GM12878 (cell line): ENCODE measurements around the gene RNF166. TPM values are rescaled to one million over a fixed set of nuclear protein-coding genes. Genes with fewer than 3 reads are reported as not detected.

Experiments used
- BMI1 ChIP-seq: fragments of 450-650 bp; IDR thresholded peaks from 2 replicates; pipeline ENCODE4 v1.6.1; 2016; ENCODE audit warnings: mild to moderate bottlenecking, moderate library complexity, borderline replicate concordance
- E2F4 ChIP-seq: IDR thresholded peaks from 2 replicates; pipeline ENCODE4 v1.6.1; 2012; ENCODE audit warnings: low read depth, low read length, improper control_type of control experiment
- GATAD2B ChIP-seq: fragments of 450-650 bp; conservative IDR thresholded peaks from 2 replicates; pipeline ENCODE4 v1.6.1; 2017; ENCODE audit warnings: low read depth, mild to moderate bottlenecking, moderate library complexity
- IKZF1 ChIP-seq: fragments of 450-650 bp; conservative IDR thresholded peaks from 2 replicates; pipeline ENCODE4 v1.6.1; 2017; ENCODE audit warnings: antibody characterized with exemption, mild to moderate bottlenecking
- NFYB ChIP-seq: IDR thresholded peaks from 2 replicates; pipeline ENCODE4 v1.6.1; 2011; ENCODE audit warnings: low read depth, mild to moderate bottlenecking, low read length, improper control_type of control experiment, moderate library complexity; ENCODE audit not compliant: insufficient read depth
- NR2C1 ChIP-seq: fragments of 450-650 bp; IDR thresholded peaks from 2 replicates; pipeline ENCODE4 v1.6.1; 2017; ENCODE audit warnings: antibody characterized with exemption, mild to moderate bottlenecking, moderate library complexity
- PKNOX1 ChIP-seq: fragments of 450-650 bp; IDR thresholded peaks from 2 replicates; pipeline ENCODE4 v1.6.1; 2016; ENCODE audit warnings: mild to moderate bottlenecking
- RAD21 ChIP-seq: IDR thresholded peaks from 2 replicates; pipeline ENCODE4 v1.6.1; 2011; ENCODE audit warnings: mild to moderate bottlenecking, low read depth, low read length, moderate library complexity; ENCODE audit not compliant: insufficient read depth
- RB1 ChIP-seq: fragments of 450-650 bp; formaldehyde crosslinking; IDR thresholded peaks from 2 replicates; pipeline ENCODE4 v1.6.1; 2017; ENCODE audit warnings: mild to moderate bottlenecking, borderline replicate concordance
- SMAD5 ChIP-seq: IDR thresholded peaks from 2 replicates; pipeline ENCODE4 v1.6.1; 2016; ENCODE audit warnings: antibody characterized with exemption, low read depth
- STAT1 ChIP-seq: fragments of 450-650 bp; conservative IDR thresholded peaks from 2 replicates; pipeline ENCODE4 v1.6.1; 2014; ENCODE audit warnings: antibody characterized with exemption, mild to moderate bottlenecking
- ZNF24 ChIP-seq: fragments of 450-650 bp; IDR thresholded peaks from 2 replicates; pipeline ENCODE4 v1.6.1; 2017; ENCODE audit warnings: antibody characterized with exemption, mild to moderate bottlenecking
- polyA plus RNA-seq, 11 experiments: library from polyadenylated mRNA; depleted of rRNA in 4 of 11; unstranded in 6 of 11; stranded (reverse) in 5 of 11; fragments of >200 nt; fragmentation: Nextera tagmentation in 4 of 11; fragmentation: Illumina TruSeq in 1 of 11; extraction: Ambion mirVana in 4 of 11; extraction: Trizol in 1 of 11; gene quantifications; 1 replicate in 1 of 11; 2 replicates in 10 of 11; pipeline versions ENCODE4 v1.2.1 to v1.2.3, GENCODE V29; 2011 to 2016; ENCODE audit warnings: inconsistent platforms in 2 of 11, missing spikeins in 2 of 11, low read depth in 1 of 11
- total RNA-seq, 4 experiments: library from RNA; depleted of rRNA in 3 of 4; stranded (reverse); fragments of >200 nt in 3 of 4; fragmentation: Illumina TruSeq in 1 of 4; extraction: Trizol in 1 of 4; gene quantifications; 2 replicates each; pipeline versions ENCODE4 v1.2.1 to v1.2.3, GENCODE V29; 2013 to 2021

Gene RNF166
- total and polyA plus RNA-seq, 10 of the 15 experiments (the other 5 are each of a cell fraction or from before 2014, with no cell fraction given): 0.48 to 32.8 (median 12.1) TPM

- TF ChIP-seq E2F4: no peak
- TF ChIP-seq RB1: no peak
- TF ChIP-seq RAD21: no peak
- no peak for TF ChIP-seq STAT1
- TF ChIP-seq NFYB: no peak
- peak; percentile 64 for TF ChIP-seq NR2C1
- no peak for TF ChIP-seq BMI1
- no peak for TF ChIP-seq SMAD5
- peak; percentile 94 for TF ChIP-seq GATAD2B
- TF ChIP-seq IKZF1: peak; percentile 29
- no peak for TF ChIP-seq PKNOX1
- no peak for TF ChIP-seq ZNF24
These were observed 56.1 kb downstream of the RNF166 start (continued) for GRCh38 chr16:88649924-88650748.
